ENCODE results near the gene ADAT3.

ADAT3 gene

DNA sequence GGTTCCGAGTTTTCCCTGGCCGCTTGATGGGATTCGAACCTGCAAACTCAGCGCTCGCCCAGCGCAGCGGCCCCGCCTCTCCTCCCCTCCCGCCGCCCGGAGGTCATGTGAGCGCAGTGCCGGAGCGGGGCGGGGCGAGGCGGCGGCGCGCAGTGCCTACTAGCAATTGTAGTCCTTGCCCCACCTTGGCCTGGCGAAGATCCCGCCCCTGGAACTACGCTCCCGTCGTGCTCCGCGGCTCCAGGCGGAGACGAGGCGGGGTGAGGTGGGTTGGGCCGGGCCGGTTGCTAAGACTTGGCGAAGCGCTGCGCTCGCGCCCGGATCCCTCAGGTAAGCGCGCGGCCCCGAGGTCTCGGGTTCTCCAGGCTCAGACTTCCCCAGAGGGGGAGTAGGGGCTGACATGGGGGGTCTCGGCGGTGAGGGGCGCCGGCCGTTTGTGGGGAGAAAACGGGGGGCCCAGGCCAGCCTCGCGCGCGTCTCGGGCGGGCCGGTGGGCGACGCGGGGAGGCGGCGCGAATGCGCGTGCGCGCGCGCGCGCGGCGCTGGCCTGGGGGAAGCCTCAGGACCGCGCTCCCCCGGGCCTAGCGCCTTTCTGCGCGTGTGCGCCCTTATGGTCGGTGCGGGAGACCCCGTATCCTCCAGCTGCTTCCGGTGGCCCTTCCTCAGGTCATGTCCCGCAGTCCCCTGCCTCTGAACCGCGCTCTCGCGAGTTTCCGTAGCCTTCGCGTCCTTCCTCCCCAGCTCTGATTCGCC, at the start of gene ADAT3, which contains the start of gene SCAMP4:
Gene ADAT3, plus strand, starts transcription at position 290 of the 753 bp plus-strand sequence. CDS start 6,649 bp downstream, outside the sequence.
Gene SCAMP4, plus strand, starts transcription at position 290 of the 753 bp plus-strand sequence. CDS start 9,621 bp downstream, outside the sequence.
- peak; percentile 96 for DNase-seq

DNA sequence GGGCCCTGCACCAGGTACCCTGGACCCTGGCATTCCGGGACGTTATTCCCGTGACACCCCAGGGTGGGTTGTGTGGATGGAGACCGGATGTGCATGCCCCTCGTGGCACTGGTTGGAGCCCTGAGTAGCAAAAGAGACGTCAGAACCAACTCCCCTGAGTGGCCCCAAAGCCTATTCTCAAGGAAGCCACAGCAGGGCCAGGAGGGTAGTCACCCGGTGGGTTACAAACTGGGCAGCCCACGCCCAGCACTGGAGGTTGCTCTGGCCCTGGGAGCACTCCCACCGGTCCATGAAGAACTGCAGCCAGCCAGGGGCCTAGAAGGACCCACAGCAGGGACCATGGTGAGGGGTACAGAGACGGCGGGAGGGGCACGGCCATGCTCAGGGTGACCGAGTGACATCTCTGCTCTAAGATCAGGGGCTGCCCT, 49.4 kb upstream of the ADAT3 start:
- DNase-seq = no peak

DNA sequence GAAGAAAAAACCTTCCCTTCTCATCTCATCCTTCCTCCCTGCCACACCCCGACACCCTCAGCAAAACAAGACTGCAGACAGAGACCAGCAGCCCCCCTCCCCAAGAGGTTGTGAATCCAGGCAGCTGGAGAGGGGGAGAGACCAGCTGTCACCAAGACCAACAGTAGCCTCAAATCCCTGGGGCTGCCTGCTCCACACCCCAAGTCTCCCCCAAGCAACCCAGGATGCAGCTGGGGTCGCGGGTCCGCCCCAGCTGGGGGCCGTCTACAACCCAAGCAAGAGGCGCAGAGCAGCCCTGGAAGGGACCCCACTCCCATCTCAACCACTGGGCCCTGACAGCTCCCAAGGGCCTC, 48.9 kb upstream of the ADAT3 start:
- DNase-seq = peak; percentile 43

- no peak for DNase-seq
These were observed 48.2 kb upstream of the ADAT3 start for GRCh38 chr19:1856698-1857603.

GRCh38 chr19:1857648-1858326, 47.4 kb upstream of the ADAT3 start:
- no peak for DNase-seq

GRCh38 chr19:1858412-1859081, 46.7 kb upstream of the ADAT3 start:
- DNase-seq = no peak

GRCh38 chr19:1859331-1859781, 45.8 kb upstream of the ADAT3 start:
- DNase-seq = no peak

DNA sequence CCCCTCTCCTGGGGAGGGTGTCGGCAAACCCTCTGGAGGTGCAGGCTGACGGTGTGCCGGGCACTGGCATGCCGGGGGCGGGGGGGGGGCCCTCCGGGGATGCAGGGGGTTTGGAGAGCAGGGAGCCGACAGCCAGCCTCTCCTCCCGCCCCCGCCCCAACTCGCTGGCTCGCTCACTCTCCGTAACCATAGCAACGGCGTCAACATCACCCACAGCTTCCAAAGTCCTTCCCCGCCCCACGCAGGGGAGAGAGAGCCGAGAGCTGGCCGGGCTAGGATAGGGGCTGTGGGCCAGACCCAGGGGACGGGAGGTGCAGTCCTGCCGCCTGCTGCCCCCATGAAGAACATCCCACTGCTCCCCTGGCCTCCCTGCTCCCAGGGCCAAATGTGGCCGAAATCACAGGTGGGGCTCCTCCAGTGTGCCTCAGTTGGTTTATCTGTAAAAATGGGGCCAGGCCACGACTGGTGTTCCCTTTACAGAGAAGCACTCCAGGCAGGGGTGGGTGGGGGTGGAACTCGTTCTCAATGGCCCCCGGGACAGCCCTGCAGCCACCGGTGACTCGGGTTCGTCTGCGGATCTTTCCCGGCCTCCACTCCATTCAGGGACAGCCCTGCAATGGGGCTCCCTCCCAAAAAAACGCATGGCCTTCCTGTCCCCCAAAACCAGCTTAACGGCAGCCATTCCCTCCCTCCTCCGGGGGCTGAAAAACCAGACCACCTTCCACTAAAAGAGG, 45.0 kb upstream of the ADAT3 start:
- DNase-seq = no peak

- DNase-seq = no peak
These were observed 44.2 kb upstream of the ADAT3 start for GRCh38 chr19:1860821-1861598.

DNA sequence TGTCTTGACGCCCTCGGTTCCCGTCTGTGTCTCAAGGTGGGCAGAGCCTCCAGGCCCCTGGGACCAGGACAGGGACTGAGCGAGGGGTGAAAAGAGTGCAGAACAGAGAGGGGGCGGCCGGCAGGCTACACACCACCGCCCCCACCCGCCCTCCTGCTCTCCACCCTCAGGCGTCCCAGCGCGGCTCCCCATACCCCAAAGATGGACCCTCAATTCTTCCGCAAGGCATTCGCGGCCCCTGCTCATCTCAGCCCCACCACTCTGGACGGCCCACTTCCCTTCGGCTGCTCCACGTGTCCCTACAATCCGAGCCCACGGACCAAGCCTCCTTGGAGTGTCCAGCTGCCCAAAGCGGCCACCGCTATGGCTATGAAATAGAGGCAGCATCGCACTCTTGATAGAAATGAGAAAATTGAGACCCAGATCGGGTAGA, 43.6 kb upstream of the ADAT3 start:
- DNase-seq = no peak

DNA sequence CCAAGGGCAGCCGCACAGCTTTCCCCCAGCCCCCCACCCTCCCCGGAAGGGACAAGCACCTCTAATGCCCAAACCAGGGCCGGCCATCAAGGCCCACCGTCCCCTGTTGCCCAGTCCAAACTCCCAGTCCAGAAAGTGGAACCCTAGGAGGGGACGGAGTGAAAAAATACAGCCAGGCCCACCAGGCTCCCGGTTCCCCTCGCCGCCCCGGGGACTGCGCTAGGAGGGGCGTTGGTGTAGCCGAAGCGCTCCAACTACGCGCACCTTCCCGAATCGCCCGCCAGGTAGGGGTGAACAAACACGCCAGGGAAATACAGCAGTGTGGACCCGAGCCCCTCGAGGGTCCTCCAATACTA, 43.2 kb upstream of the ADAT3 start:
- DNase-seq = no peak

DNA sequence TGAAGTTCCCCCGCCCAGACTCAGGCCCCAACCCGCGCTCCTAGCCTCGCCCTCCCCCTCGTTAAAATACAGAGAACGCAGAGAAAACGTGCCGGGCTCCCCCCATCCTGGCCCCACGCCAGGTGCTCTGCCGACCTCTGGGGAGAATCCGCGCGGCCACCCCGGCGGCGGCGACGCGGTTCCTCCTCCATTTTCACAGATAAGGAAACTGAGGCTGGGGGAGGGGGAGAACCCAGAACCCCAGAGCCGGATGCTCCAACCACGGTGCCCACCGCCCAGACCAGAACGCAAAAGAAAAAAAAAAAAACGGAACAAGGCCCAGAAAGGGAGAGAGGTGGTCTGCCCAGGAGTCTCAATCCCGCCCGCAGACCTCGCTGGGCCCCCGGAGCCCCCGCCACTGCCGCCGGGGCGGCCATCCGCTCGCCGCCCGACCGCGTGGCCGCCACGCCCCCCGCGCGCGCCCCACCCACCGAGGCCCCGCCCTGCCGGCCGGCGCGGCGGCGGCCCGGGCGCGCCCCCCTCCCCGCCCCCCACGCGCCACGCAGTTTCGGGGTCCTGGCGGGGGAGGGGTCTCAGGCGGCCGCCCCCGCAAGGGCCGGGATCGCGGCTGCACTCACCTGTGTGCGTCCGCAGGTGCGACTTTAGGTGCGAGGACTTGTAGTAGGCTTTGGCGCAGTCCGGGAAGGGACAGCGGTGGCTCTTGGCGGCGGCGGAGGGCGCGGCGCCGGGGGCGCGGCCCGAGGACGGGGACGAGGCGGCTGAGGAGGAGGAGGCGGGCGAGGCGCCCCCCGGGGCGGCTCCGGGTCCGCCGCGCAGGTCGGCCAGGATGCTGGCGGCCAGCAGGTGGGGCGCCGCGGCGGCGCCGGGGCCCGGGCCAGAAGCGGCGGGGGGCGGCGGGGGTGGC, 42.5 kb upstream of the ADAT3 start:
- no peak for DNase-seq

- no peak for DNase-seq
These were observed 41.9 kb upstream of the ADAT3 start, which contains the start of gene KLF16 for GRCh38 chr19:1863328-1863637. KLF16 (minus strand) TSS chr19:1863579; CDS start chr19:1863497, 82 bp downstream.

DNA sequence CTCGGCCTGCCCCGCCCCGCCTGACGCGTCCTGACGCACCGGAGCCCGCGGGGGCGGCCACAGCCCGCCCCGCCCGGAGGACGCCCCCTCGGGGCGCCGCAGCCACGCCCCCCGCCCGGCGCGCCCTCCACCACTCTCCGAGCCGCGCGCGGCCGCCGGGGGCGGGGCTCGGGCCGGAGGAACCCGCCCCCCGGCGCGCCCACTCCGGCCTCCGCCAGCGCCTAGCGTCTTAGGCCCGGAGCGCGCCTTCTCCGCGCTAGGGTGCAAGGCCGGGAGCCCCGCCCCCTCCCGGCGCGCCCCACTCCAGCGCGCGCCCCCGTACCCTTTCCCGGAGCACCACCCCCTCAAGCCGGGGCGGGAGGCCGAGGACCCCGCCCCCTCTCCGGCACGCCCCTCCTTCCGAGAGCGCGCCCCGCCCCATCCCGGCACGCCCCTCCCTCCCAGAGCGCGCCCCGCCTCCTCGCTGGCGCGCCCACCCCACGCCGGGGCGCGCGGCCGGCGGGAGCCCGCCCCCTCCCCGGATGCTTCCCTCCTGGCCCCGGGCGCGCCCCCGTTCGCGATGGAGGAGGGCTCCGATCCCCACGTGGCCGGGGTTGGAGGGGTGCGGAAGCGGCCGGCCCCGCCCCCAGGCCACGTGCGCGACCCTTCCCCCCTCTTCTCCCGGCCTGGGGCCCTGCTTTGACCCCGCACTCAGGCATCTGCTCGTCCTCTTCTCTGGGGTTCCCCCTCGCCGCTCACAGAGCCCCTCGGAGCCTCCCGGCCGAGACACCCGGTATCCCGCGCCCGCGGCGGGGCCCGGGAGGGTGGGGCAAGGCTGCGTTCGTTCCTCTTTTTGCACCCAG, 41.3 kb upstream of the ADAT3 start:
- DNase-seq = peak; percentile 76

GRCh38 chr19:1864480-1865171, 40.6 kb upstream of the ADAT3 start:
- DNase-seq = no peak

DNA sequence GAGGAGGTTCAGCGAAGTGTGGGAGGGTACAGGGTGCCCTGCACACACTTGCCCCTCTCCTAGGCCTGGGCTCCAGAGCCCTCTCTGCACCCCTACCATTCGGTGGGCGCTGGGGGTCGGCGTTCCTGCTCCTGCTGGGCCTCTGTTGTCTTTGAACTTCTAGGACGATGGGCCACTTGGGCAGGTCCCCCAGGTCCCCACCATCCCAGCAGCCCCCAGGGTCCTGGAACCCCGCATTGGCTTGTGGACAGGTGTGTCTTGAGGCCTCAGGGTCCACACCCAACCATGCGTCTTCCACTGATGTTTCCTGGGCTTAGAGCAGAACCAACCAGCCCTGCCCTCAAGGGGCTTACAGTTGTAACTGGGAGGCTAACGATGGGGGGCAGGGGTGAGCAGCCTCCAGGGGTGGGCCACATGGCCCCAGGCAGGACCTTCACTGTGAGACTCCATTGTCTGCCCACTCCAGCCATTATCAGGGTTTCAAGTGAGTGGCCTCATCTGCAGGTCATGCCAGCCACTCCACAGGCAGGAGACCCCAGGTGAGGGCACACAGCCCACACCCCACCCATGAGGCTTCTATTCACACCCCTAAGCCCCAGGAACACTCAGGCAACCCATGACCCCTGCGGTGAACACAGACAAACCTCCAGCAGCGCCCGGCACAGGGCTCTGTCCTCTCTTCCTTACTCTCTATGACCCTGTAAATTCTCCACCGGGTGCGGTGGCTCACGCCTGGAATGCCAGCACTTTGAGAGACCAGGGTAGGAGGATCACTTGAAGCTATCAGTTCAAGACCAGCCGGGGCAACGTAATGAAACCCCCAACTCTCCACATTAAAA, 39.8 kb upstream of the ADAT3 start:
- DNase-seq = no peak

DNA sequence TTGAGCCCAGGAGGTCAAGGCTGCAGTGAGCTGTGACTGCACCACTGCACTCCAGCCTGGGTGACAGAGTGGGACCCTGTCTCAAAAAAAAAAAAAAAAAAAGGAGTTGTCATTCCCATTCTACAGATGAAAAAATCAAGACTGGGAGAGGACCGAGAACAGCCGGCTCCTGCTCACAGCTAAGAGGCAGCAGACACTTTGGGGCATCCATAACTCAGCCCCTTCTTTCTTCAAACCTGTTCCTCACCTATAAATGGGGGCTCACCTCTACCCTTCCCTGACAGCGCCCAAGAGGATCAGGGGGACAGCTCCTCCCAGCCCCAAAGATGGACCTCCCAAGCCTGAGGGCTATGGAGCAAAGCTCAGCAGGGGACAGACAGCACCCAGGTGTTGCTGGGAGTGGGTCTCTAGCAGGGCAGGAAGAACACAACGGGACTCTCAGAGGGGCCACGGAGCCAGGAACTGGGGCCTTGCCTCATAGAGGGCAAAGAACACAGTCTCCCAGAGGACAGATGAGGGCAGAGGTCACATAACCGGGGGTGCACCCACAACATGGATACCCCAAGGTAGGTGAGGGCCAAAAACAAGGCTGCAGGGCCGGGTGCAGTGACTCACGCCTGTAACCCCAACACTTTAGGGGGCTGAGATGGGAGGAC, 38.4 kb upstream of the ADAT3 start:
- no peak for DNase-seq

Measured in DMS 273 treated with DMSO at 0.1 percent for 48 hours (cell line).